ENCODE measurements around the gene RYK.

RYK gene

GRCh38 chr3:134145183-134145582 lies 105.5 kb downstream of the RYK start:
- no peak for DNase-seq

- no peak for DNase-seq
These were observed 106.0 kb downstream of the RYK start for GRCh38 chr3:134144694-134145093.

DNA sequence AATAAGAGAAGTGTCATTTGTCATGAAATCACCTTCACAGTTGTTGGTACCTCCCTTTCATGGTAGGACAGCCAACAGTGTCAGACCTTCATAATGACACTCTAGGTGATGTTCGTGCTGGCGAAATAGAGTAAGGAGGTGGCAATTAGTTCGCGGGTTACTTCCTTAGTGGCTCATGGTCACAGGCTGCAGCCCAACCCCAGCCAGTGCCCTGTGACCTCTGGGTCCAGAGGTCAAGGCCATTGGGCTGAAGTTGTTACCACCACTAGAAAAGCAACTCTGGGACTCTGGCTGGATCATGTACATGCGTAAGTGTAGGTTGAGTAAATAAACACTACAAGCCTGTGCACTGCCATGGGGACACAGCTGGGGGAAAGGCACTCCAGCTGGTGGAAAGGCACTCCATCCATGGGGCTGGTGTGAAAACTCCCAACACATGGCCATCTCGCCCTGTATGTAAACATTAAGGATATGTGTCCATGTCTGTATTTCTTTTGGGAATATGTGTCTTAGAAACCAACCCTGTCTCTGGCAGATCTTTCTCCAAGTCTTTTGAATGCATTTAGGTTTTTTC lies 106.7 kb downstream of the RYK start:
- no peak for DNase-seq

GRCh38 chr3:134136604-134137003 lies 114.1 kb downstream of the RYK start:
- no peak for DNase-seq

DNA sequence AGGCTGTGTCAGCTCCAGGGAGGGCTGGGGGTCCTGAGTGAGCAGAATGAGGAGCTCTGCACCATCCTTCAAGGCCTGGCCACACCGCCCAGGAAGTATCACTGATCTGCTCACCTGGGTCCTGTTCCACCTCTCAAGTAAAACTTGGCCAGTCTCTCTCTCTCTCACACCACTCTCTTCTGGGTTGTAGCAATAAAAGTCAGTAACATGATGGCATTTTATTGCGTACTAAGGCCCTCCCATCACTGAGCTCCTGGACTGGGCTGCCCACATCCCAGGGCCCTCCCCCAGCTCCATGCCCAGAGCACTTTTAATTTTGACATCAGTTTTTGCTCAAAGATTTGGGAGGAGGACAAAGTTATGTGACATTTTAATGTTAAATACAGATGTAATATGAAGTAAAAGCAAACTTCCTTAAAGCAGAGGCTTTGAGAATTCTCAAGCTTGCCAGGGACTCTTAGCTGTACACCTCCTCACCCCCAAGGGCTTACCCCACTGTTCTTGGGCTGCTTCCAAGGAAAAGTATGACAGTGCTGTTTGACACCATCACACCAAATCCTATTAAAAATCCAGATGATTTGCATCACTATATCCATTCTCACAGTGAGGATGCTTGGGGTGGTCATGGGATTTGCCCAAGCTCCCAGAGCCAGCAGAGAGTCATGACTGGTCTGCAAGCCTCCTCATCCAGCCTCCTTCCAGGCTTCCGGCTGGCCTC lies 115.8 kb downstream of the RYK start:
- no peak for DNase-seq

GRCh38 chr3:134134240-134134639 lies 116.4 kb downstream of the RYK start:
- DNase-seq, result no peak

DNA sequence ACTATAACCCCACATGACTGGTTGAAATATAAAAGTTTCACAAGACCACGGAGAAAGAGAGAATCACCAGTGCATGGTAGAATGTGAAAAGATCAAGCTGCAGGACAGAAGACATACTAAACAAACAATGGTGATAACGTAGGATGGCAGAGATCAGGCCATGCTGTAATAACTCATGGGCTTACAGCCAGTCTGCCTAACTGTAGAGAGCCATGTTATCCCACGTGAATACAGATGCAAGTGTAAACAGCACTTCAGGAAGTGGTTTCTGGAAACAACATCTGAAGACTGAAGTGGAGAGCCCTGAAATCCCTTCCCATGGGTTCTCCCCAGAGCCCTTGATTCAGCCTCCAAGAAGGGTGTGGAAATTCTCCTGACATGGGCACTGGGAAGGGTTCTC lies 117.7 kb downstream of the RYK start:
- no peak for DNase-seq

DNA sequence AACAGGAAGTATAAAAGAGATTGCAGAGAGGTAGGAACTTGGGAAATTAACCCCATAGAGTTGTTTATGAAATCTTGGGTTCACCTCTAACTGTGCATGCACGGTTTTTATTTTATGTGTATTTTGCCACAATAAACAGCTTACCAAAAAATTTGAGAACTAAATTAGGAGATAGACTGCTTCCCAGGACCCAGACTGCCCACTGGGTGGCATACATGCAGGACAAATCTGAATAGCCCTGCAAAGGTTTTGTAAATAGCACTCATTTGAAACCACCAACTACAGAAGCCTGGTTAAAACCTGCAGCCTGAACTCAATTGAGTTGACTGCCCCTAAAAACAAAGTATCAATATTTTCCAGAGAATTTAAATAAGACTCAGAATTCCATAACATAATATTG lies 124.5 kb downstream of the RYK start:
- DNase-seq, result no peak

DNA sequence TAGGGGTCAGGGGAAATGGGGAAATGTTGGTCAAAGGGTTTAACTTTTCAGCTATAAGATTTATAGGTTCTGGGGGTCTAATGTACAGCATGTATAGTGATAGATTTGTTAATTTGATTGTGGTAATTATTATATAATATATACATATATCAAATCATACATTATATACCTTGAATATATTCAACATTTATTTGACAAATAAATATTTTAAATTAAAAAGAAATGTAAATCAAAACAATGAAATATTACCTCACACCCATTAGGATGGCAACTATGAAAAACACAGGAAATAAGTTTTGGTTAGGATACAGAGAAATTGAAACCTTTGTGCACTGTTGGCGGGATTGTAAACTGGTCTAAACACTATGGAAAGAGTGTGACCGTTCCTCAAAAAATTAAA lies 135.9 kb downstream of the RYK start:
- DNase-seq, result no peak

DNA sequence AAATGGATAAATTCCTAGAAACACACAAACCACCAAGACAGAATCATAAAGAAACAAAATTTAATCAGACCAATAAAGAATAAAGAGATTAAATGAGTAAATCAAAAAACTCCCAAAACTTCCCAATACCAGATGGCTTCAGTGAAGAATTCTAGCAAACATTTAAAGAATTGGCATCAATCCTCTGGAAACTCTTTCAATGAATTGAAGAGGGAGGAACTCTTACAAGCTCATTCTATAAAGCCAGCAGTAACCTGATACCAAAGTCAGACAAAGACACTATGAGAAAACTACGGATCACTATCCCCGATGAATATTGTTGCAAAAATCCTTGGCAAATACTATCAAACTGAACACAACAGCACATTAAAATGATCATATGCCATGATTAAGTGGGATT lies 139.0 kb downstream of the RYK start:
- DNase-seq, result no peak

DNA sequence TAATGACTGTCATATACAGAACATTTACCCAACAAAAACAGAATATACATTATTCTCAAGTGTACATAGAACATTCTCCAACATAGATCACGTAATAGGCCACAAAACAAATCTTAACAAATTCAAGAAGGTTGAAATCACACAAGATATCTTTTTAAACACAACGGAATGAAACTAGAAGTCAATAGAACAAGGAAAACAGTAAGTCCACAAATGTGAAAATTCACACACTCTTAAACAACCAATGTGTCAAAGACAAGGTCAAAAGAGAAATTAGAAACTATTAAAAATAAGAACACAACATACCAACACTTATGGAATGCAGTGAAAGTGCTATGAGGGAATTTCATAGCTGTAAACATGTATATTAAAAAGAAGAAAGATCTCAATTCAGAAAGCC lies 139.7 kb downstream of the RYK start:
- DNase-seq, result no peak

Data from activated gamma-delta T cell treated with Interleukin-2 at 50 U/mL for 16 hours (primary cell).